ENCODE measurements around the gene SRD5A1. TPM values are rescaled to one million over a fixed set of nuclear protein-coding genes. Genes with fewer than 3 reads are reported as not detected.

SRD5A1 gene
- total and polyA plus RNA-seq, 2 of the 8 experiments (the other 6 are each of a cell fraction or from before 2014, with no cell fraction given), result 34.7 to 42.4 TPM

DNA sequence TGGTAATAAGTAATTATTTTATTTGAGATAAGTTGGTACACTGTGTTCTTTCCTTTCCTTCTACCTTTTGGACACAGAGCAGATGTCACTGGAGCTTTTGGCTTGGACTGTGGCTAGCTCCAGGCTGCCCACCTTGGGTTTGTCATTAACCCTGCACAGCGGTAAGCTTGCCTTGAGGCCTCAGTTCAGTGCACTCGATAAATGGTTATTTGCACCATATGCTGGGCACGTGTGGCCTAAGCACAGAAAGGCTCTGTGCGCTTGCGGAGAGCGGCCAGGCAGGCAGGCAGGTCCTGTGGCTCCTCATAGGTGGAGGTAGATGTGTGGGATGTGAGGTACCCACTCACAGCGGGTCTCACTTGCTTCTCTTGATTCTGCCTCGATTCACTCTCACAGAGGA, 50.0 kb downstream of the SRD5A1 start:
- TF ChIP-seq GTF2F1 (IDR thresholded peaks at IDR 0.05; ENCODE audit: borderline replicate concordance, low read depth, low read length), result no peak
- TF ChIP-seq, protein P1, sequence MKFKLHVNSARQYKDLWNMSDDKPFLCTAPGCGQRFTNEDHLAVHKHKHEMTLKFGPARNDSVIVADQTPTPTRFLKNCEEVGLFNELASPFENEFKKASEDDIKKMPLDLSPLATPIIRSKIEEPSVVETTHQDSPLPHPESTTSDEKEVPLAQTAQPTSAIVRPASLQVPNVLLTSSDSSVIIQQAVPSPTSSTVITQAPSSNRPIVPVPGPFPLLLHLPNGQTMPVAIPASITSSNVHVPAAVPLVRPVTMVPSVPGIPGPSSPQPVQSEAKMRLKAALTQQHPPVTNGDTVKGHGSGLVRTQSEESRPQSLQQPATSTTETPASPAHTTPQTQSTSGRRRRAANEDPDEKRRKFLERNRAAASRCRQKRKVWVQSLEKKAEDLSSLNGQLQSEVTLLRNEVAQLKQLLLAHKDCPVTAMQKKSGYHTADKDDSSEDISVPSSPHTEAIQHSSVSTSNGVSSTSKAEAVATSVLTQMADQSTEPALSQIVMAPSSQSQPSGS (IDR thresholded peaks at IDR 0.05; ENCODE audit: low read length), result no peak
- no peak for TF ChIP-seq GABPA (IDR thresholded peaks at IDR 0.05; ENCODE audit: borderline replicate concordance, insufficient read depth, low read length)
- no peak for TF ChIP-seq YY1 (IDR thresholded peaks at IDR 0.05; ENCODE audit: low read depth, low read length)
- TF ChIP-seq ZNF274 (IDR thresholded peaks at IDR 0.05; ENCODE audit: borderline replicate concordance, extremely low read depth, low read length), result no peak
- TF ChIP-seq MAX (IDR thresholded peaks at IDR 0.05), result no peak
- TF ChIP-seq, protein P2, sequence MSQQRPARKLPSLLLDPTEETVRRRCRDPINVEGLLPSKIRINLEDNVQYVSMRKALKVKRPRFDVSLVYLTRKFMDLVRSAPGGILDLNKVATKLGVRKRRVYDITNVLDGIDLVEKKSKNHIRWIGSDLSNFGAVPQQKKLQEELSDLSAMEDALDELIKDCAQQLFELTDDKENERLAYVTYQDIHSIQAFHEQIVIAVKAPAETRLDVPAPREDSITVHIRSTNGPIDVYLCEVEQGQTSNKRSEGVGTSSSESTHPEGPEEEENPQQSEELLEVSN (IDR thresholded peaks at IDR 0.05), result no peak
- H3K18ac ChIP-seq (ENCODE audit: extremely low read depth, low read length), result no peak overlapping the region
- H2BK20ac ChIP-seq (ENCODE audit: low read length), result no peak overlapping the region
- no peak overlapping the region for H3K9ac ChIP-seq (replicated peaks in 1 of 4; ENCODE audit: extremely low read depth in 1 of 4, low read depth in 3 of 4, low read length in 3 of 4)
- H2AFZ ChIP-seq (ENCODE audit: low read length), result no peak overlapping the region
- H4K91ac ChIP-seq (replicated peaks; ENCODE audit: insufficient read length, low read length), result no peak overlapping the region
- H3K14ac ChIP-seq (ENCODE audit: insufficient read length), result no peak overlapping the region
- H3K36me3 ChIP-seq (ENCODE audit: control insufficient read depth in 2 of 4, insufficient read depth in 4 of 4, low read length in 3 of 4), result no peaks in the 10 kb centered on the region
- H3K23me2 ChIP-seq (ENCODE audit: low read depth, low read length), result peaks cover 7% of the 10 kb centered on the region
- no peak overlapping the region for H2BK5ac ChIP-seq (ENCODE audit: low read depth, low read length)
- no peak overlapping the region for H3K4ac ChIP-seq (replicated peaks; ENCODE audit: insufficient read length, low read depth, low read length)
- H2AK5ac ChIP-seq (ENCODE audit: low read depth, low read length), result no peak overlapping the region
- H3K9me3 ChIP-seq (ENCODE audit: insufficient read depth in 2 of 2, low read depth in 1 of 2, low read length in 1 of 2), result peaks cover 0 to 3% of the 10 kb centered on the region in 2 experiments; a peak in 1 of 4 replicates
- DNase-seq (ENCODE audit: low read depth in 1 of 2, low spot score in 2 of 2), result no peak
- no peak overlapping the region for H3K23ac ChIP-seq (ENCODE audit: insufficient read length)
- no peak overlapping the region for H3K4me3 ChIP-seq (ENCODE audit: extremely low read depth in 1 of 4, insufficient read depth in 2 of 4, low read depth in 3 of 4, low read length in 4 of 4)
- no peak overlapping the region for H3K27ac ChIP-seq (ENCODE audit: low read depth, low read length)
- H2BK15ac ChIP-seq (ENCODE audit: low read length), result no peak overlapping the region
- peaks cover 0 to 4% (median 2%) of the 10 kb centered on the region in 4 experiments; a peak in 4 of 7 replicates for H3K27me3 ChIP-seq (replicated peaks in 1 of 4; ENCODE audit: control insufficient read depth in 3 of 4, extremely low read depth in 1 of 4, insufficient read depth in 3 of 4, low read length in 3 of 4)
- no peaks in the 10 kb centered on the region; the same call in 1 of the 2 replicates for H3K79me1 ChIP-seq (ENCODE audit: low read depth, low read length)
- H4K5ac ChIP-seq (ENCODE audit: insufficient read length, low read depth, low read length), result no peak overlapping the region
- no peak overlapping the region for H3K4me2 ChIP-seq (ENCODE audit: insufficient read depth in 1 of 2, low read depth in 2 of 2, low read length in 2 of 2)
- peaks cover 0 to 4% of the 10 kb centered on the region in 2 experiments for H4K20me1 ChIP-seq (replicated peaks in 1 of 2; ENCODE audit: control insufficient read depth in 1 of 2, insufficient read depth in 2 of 2, low read length in 2 of 2)
- CTCF ChIA-PET (ENCODE audit: partially characterized antibody), result interaction anchor here (0.6 kb wide), 1 partner anchor 19 kb away, joined by 3 read pairs; no protein-coding TSS in a partner anchor
- no peaks in the 10 kb centered on the region for H3K79me2 ChIP-seq (ENCODE audit: control insufficient read depth in 1 of 2, insufficient read depth in 2 of 2, low read length in 2 of 2)
- POLR2A ChIA-PET (ENCODE audit: partially characterized antibody), result interaction anchor here (1.5 kb wide), 1 partner anchor 50 kb away, joined by 3 read pairs; the partner anchor contains the start of genes NSUN2 and SRD5A1
- no peak overlapping the region for H2BK120ac ChIP-seq (replicated peaks; ENCODE audit: low read depth, low read length)
- WGBS, 2 experiments (ENCODE audit: extremely low coverage in 1 of 2, insufficient coverage in 1 of 2, insufficient read length in 1 of 2, insufficient replicate concordance in 2 of 2, low coverage in 1 of 2, low lambda C conversion rate in 2 of 2, missing lambda C conversion rate in 1 of 2), result 93% methylated on average over 8 of the region's 8 CpGs; no CpG with 5 or more reads in 1 of the 2 experiments
- no peaks in the 10 kb centered on the region for H3K4me1 ChIP-seq (replicated peaks in 1 of 4; ENCODE audit: control insufficient read depth in 3 of 4, insufficient read depth in 4 of 4, low read length in 3 of 4)
- H3K56ac ChIP-seq (replicated peaks; ENCODE audit: insufficient read length, low read depth, low read length), result no peak overlapping the region
- no peak for FAIRE-seq
- H4K8ac ChIP-seq (ENCODE audit: extremely low read depth, insufficient read depth, low read length), result no peak overlapping the region
- no peak overlapping the region for H2BK12ac ChIP-seq (ENCODE audit: low read depth, low read length)

Data from H1 (cell line).